DOHH2 (cell line): ENCODE measurements around the gene COLEC12.

ENCODE experiments used
- H3F3A ChIP-seq: fragments of 200-600 bp; sonication (generic), shearing (Covaris generic); 2 replicates; pipeline ENCODE4 v1.6.0; 2016; ENCODE audit warnings: antibody characterized with exemption, mild to moderate bottlenecking; ENCODE audit not compliant: control insufficient read depth, insufficient read depth
- H3K27ac ChIP-seq: fragments of 200-600 bp; sonication (generic); 2 replicates; pipeline ENCODE4 v1.5.1; 2014; ENCODE audit warnings: low read depth, mild to moderate bottlenecking, low read length, moderate library complexity
- H3K27me3 ChIP-seq: fragments of 200-600 bp; sonication (generic); 2 replicates; pipeline ENCODE4 v1.6.1; 2014; ENCODE audit warnings: mild to moderate bottlenecking, low read length, mixed read lengths; ENCODE audit not compliant: control insufficient read depth
- H3K36me3 ChIP-seq: fragments of 200-600 bp; sonication (generic); 2 replicates; pipeline ENCODE4 v1.6.1; 2014; ENCODE audit warnings: mild to moderate bottlenecking, low read length, moderate library complexity, mixed read lengths; ENCODE audit not compliant: control insufficient read depth
- H3K4me1 ChIP-seq: fragments of 200-600 bp; sonication (generic); 2 replicates; pipeline ENCODE4 v1.6.1; 2014; ENCODE audit warnings: mild to moderate bottlenecking, low read length, mixed read lengths; ENCODE audit not compliant: control insufficient read depth
- H3K4me2 ChIP-seq: fragments of 200-600 bp; sonication (generic); 2 replicates; pipeline ENCODE4 v1.6.0; 2014; ENCODE audit warnings: mild to moderate bottlenecking, low read length, moderate library complexity
- H3K4me3 ChIP-seq: fragments of 200-600 bp; sonication (generic); 2 replicates; pipeline ENCODE4 v1.5.1; 2014; ENCODE audit warnings: mild to moderate bottlenecking, low read length, mixed read lengths
- H3K79me2 ChIP-seq: fragments of 200-600 bp; sonication (generic); 2 replicates; pipeline ENCODE4 v1.6.1; 2014; ENCODE audit warnings: mild to moderate bottlenecking, low read length, mixed read lengths; ENCODE audit not compliant: control insufficient read depth
- H3K9me2 ChIP-seq: fragments of 200-600 bp; sonication (generic); replicated peaks from 2 replicates; pipeline ENCODE4 v1.6.1; 2014; ENCODE audit warnings: mild to moderate bottlenecking, low read length, mixed read lengths; ENCODE audit not compliant: control insufficient read depth
- H3K9me3 ChIP-seq: fragments of 200-600 bp; sonication (generic); 2 replicates; pipeline ENCODE4 v1.6.1; 2014; ENCODE audit warnings: antibody characterized with exemption, low read length, mixed read lengths; ENCODE audit not compliant: control insufficient read depth, insufficient read depth
- H4K20me1 ChIP-seq: fragments of 200-600 bp; sonication (generic); 2 replicates; pipeline ENCODE4 v1.6.0; 2014; ENCODE audit warnings: low read depth, mild to moderate bottlenecking, antibody characterized with exemption, low read length, moderate library complexity; ENCODE audit not compliant: control insufficient read depth, insufficient read depth
- CTCF ChIP-seq: fragments of 200-600 bp; sonication (generic); IDR thresholded peaks from one replicate; pipeline ENCODE4 v1.5.1; 2014; ENCODE audit warnings: antibody characterized with exemption, mild to moderate bottlenecking, low read depth, low read length; ENCODE audit not compliant: poor library complexity, severe bottlenecking
- EZH2phosphoT487 ChIP-seq: fragments of 200-600 bp; sonication (generic); IDR thresholded peaks from 2 replicates; pipeline ENCODE4 v1.6.1; 2017; ENCODE audit warnings: borderline replicate concordance, mild to moderate bottlenecking, antibody characterized with exemption, low read length, moderate library complexity, mixed read lengths

The COLEC12 gene

GRCh38 chr18:389658-390357, 110.7 kb downstream of the COLEC12 start:
- TF ChIP-seq CTCF (no peak), EZH2phosphoT487 (no peak)
- no peaks in the 10 kb centered on the region for H4K20me1 ChIP-seq
- no peaks in the 10 kb centered on the region for H3K27me3 ChIP-seq
- no peak overlapping the region for H3K4me3 ChIP-seq
- no peaks in the 10 kb centered on the region for H3K36me3 ChIP-seq
- H3K4me2 ChIP-seq: no peak overlapping the region
- H3K4me1 ChIP-seq: no peaks in the 10 kb centered on the region
- no peaks in the 10 kb centered on the region for H3F3A ChIP-seq
- H3K79me2 ChIP-seq: no peaks in the 10 kb centered on the region
- H3K9me3 ChIP-seq: no peaks in the 10 kb centered on the region
- H3K9me2 ChIP-seq: no peaks in the 10 kb centered on the region
- H3K27ac ChIP-seq: no peak overlapping the region

- H3K36me3 ChIP-seq: no peaks in the 10 kb centered on the region
- no peaks in the 10 kb centered on the region for H4K20me1 ChIP-seq
- TF ChIP-seq EZH2phosphoT487: no peak
- TF ChIP-seq CTCF: no peak
- no peak overlapping the region for H3K4me3 ChIP-seq
- no peaks in the 10 kb centered on the region for H3K4me1 ChIP-seq
- H3K79me2 ChIP-seq: no peaks in the 10 kb centered on the region
- no peak overlapping the region for H3K27ac ChIP-seq
- no peak overlapping the region for H3K4me2 ChIP-seq
- no peaks in the 10 kb centered on the region for H3K9me2 ChIP-seq
- no peaks in the 10 kb centered on the region for H3F3A ChIP-seq
- H3K27me3 ChIP-seq: no peaks in the 10 kb centered on the region
- H3K9me3 ChIP-seq: no peaks in the 10 kb centered on the region
These were observed 112.3 kb downstream of the COLEC12 start for GRCh38 chr18:388200-388599.

GRCh38 chr18:386994-387393, 113.5 kb downstream of the COLEC12 start:
- H3K4me2 ChIP-seq: no peak overlapping the region
- H3K27me3 ChIP-seq: no peaks in the 10 kb centered on the region
- no peaks in the 10 kb centered on the region for H3K36me3 ChIP-seq
- H3K79me2 ChIP-seq: no peaks in the 10 kb centered on the region
- no peak overlapping the region for H3K4me3 ChIP-seq
- H3K9me3 ChIP-seq: no peaks in the 10 kb centered on the region
- TF ChIP-seq CTCF: no peak
- TF ChIP-seq EZH2phosphoT487: no peak
- no peak overlapping the region for H3K27ac ChIP-seq
- no peaks in the 10 kb centered on the region for H3K4me1 ChIP-seq
- H4K20me1 ChIP-seq: no peaks in the 10 kb centered on the region
- no peaks in the 10 kb centered on the region for H3K9me2 ChIP-seq
- H3F3A ChIP-seq: no peaks in the 10 kb centered on the region
